Fibroblast of skin of abdomen (primary cell): ENCODE measurements around the gene CDC20B.
"Not testable (repeated sequence)": the region's sequence is repeated elsewhere in the genome, so short reads cannot be mapped to it uniquely, and the experiment has no call there.

Source experiments
- DNase-seq: peaks from one replicate; pipeline ENCODE4 v3.0.0-alpha.2; 2013

CDC20B gene

GRCh38 chr5:55160493-55161209 lies 12.3 kb downstream of the CDC20B start:
- peak; percentile 97 for DNase-seq

GRCh38 chr5:55159763-55160492 lies 13.0 kb downstream of the CDC20B start, which contains the start of gene GPX8:
Gene GPX8 (plus strand): TSS chr5:55160171. CDS start chr5:55160193, 22 bp downstream.
- peak; percentile 92 for DNase-seq

GRCh38 chr5:55154873-55155272 lies 18.1 kb downstream of the CDC20B start:
- peak; percentile 71 for DNase-seq

GRCh38 chr5:55151923-55152842 lies 20.8 kb downstream of the CDC20B start:
- peak; percentile 65 for DNase-seq

GRCh38 chr5:55149308-55149795 lies 23.6 kb downstream of the CDC20B start:
- no peak for DNase-seq

GRCh38 chr5:55146543-55147151 lies 26.3 kb downstream of the CDC20B start:
- peak; percentile 81 for DNase-seq

- no peak for DNase-seq
These were observed 26.9 kb downstream of the CDC20B start for GRCh38 chr5:55146080-55146479.

GRCh38 chr5:55143624-55144023 lies 29.4 kb downstream of the CDC20B start:
- no peak for DNase-seq

GRCh38 chr5:55141945-55142690 lies 30.9 kb downstream of the CDC20B start:
- no peak for DNase-seq

GRCh38 chr5:55140908-55141665 lies 31.9 kb downstream of the CDC20B start:
- no peak for DNase-seq

- DNase-seq = no peak
These were observed 36.5 kb downstream of the CDC20B start for GRCh38 chr5:55136521-55136920.

- DNase-seq = no peak
These were observed 38.8 kb downstream of the CDC20B start for GRCh38 chr5:55134053-55134722.

GRCh38 chr5:55123365-55123764 lies 49.6 kb downstream of the CDC20B start:
- DNase-seq = no peak

GRCh38 chr5:55114061-55114460 lies 58.9 kb downstream of the CDC20B start:
- no peak for DNase-seq

GRCh38 chr5:55113327-55113726 lies 59.6 kb downstream of the CDC20B start:
- no peak for DNase-seq

GRCh38 chr5:55110217-55110616 lies 62.8 kb downstream of the CDC20B start:
- DNase-seq = no peak

GRCh38 chr5:55108661-55109060 lies 64.3 kb downstream of the CDC20B start:
- peak; percentile 24 for DNase-seq

- not testable (repeated sequence) for DNase-seq
These were observed 67.0 kb downstream of the CDC20B start for GRCh38 chr5:55105976-55106375.

- DNase-seq = no peak
These were observed 67.9 kb downstream of the CDC20B start for GRCh38 chr5:55104946-55105701.
